ENCODE measurements around the gene WDR70.

The WDR70 gene

GRCh38 chr5:37754976-37755375 is 375.9 kb downstream of the WDR70 start:
- CTCF ChIA-PET, result no interaction called here
- POLR2A ChIA-PET, result no interaction called here
- DNase-seq (ENCODE audit: extremely low spot score), result no peak
- TF ChIP-seq SUZ12 (IDR thresholded peaks at IDR 0.05) (no peak), ZNF384 (IDR thresholded peaks at IDR 0.05) (no peak), FOXM1 (IDR thresholded peaks at IDR 0.05; ENCODE audit: borderline replicate concordance) (no peak), SP1 (IDR thresholded peaks at IDR 0.05) (no peak), L3MBTL2 (conservative IDR thresholded peaks at IDR 0.05) (no peak), ELF4 (IDR thresholded peaks at IDR 0.05) (no peak)

GRCh38 chr5:37755581-37755980 is 376.5 kb downstream of the WDR70 start:
- POLR2A ChIA-PET, result no interaction called here
- CTCF ChIA-PET, result no interaction called here
- no peak for DNase-seq (ENCODE audit: extremely low spot score)
- no peak for TF ChIP-seq LEF1 (IDR thresholded peaks at IDR 0.05; ENCODE audit: borderline replicate concordance)
- TF ChIP-seq FOXM1 (IDR thresholded peaks at IDR 0.05; ENCODE audit: borderline replicate concordance), result no peak
- no peak for TF ChIP-seq SUZ12 (IDR thresholded peaks at IDR 0.05)
- no peak for TF ChIP-seq ELF4 (IDR thresholded peaks at IDR 0.05)
- no peak for TF ChIP-seq TARDBP (IDR thresholded peaks at IDR 0.05)
- TF ChIP-seq L3MBTL2 (conservative IDR thresholded peaks at IDR 0.05), result no peak
- no peak for TF ChIP-seq HDGF (IDR thresholded peaks at IDR 0.05; ENCODE audit: borderline replicate concordance)
- no peak for TF ChIP-seq CTBP1 (IDR thresholded peaks at IDR 0.05; ENCODE audit: borderline replicate concordance)
- TF ChIP-seq FOXA1 (IDR thresholded peaks at IDR 0.05), result no peak
- no peak for TF ChIP-seq NFRKB (IDR thresholded peaks at IDR 0.05)
- TF ChIP-seq BHLHE40 (IDR thresholded peaks at IDR 0.05; ENCODE audit: borderline replicate concordance), result no peak
- no peak for TF ChIP-seq FOXK2 (IDR thresholded peaks at IDR 0.05)
- no peak for TF ChIP-seq ZNF384 (IDR thresholded peaks at IDR 0.05)
- no peak for TF ChIP-seq ARNT (IDR thresholded peaks at IDR 0.05)
- TF ChIP-seq SP1 (IDR thresholded peaks at IDR 0.05), result no peak

DNA sequence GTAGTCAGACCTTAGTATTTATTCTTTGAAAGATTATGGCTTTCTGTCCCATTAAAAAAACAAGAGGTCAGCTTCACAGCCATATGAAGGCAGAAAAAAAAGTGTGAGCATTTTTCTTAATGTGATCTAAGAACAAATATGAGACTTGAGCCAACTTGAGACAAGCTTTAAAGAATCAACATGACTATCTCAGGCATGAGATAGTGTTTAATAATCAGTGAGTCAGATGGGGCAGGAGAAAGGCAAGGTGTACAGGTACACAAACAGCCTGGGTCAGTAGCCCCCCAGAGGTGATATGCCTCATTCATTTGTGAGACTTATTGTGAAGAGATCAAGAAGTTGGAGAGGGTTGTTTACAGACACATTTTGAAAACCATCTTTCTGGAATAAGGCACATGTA is 377.1 kb downstream of the WDR70 start:
- CTCF ChIA-PET, result no interaction called here
- no peak for DNase-seq (ENCODE audit: extremely low spot score)
- POLR2A ChIA-PET, result no interaction called here
- no peak for TF ChIP-seq L3MBTL2 (conservative IDR thresholded peaks at IDR 0.05)
- no peak for TF ChIP-seq LEF1 (IDR thresholded peaks at IDR 0.05; ENCODE audit: borderline replicate concordance)
- no peak for TF ChIP-seq NFRKB (IDR thresholded peaks at IDR 0.05)
- no peak for TF ChIP-seq ZNF384 (IDR thresholded peaks at IDR 0.05)
- no peak for TF ChIP-seq HDGF (IDR thresholded peaks at IDR 0.05; ENCODE audit: borderline replicate concordance)
- TF ChIP-seq FOXA1 (IDR thresholded peaks at IDR 0.05), result no peak
- TF ChIP-seq SUZ12 (IDR thresholded peaks at IDR 0.05), result no peak
- TF ChIP-seq, protein P1, sequence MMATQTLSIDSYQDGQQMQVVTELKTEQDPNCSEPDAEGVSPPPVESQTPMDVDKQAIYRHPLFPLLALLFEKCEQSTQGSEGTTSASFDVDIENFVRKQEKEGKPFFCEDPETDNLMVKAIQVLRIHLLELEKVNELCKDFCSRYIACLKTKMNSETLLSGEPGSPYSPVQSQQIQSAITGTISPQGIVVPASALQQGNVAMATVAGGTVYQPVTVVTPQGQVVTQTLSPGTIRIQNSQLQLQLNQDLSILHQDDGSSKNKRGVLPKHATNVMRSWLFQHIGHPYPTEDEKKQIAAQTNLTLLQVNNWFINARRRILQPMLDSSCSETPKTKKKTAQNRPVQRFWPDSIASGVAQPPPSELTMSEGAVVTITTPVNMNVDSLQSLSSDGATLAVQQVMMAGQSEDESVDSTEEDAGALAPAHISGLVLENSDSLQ (IDR thresholded peaks at IDR 0.05), result no peak
- no peak for TF ChIP-seq FOXK2 (IDR thresholded peaks at IDR 0.05)
- TF ChIP-seq CTBP1 (IDR thresholded peaks at IDR 0.05; ENCODE audit: borderline replicate concordance), result no peak
- no peak for TF ChIP-seq BHLHE40 (IDR thresholded peaks at IDR 0.05; ENCODE audit: borderline replicate concordance)
- no peak for TF ChIP-seq TARDBP (IDR thresholded peaks at IDR 0.05)
- TF ChIP-seq ELF4 (IDR thresholded peaks at IDR 0.05), result no peak
- TF ChIP-seq SP1 (IDR thresholded peaks at IDR 0.05), result no peak
- no peak for TF ChIP-seq FOXM1 (IDR thresholded peaks at IDR 0.05; ENCODE audit: borderline replicate concordance)
- no peak for TF ChIP-seq ARNT (IDR thresholded peaks at IDR 0.05)

DNA sequence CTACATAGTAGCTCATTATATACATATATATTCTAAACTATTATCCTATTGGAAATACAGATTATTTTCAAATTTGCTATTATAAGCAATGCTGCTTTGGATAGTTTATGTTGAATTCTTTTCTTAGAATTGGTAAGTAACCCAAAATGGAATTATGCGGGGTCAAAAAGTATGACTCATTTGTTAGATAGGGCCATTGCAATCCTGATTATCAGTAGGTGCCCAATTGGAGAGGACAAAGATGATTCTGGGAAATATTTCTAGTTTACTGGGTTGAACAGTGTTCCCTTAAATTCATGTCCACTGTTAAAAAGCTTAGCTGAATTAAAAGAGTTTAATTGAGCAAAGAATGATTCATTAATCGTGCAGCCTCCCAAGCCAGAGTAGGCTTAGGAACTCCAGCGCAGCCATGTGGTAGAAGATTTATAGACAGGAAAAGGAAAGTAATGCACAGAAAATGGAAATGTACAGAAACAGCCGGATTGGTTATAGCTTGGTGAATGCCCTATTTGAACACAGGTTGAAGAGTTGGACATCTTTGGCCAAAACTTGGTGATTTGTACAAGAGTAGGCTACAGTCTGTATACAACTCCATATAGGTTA is 379.0 kb downstream of the WDR70 start:
- ChIA-PET POLR2A (no interaction called here), CTCF (no interaction called here)
- TF ChIP-seq HDGF (IDR thresholded peaks at IDR 0.05; ENCODE audit: borderline replicate concordance) (no peak), FOXK2 (IDR thresholded peaks at IDR 0.05) (no peak), L3MBTL2 (conservative IDR thresholded peaks at IDR 0.05) (no peak), SP1 (IDR thresholded peaks at IDR 0.05) (no peak), FOXA1 (IDR thresholded peaks at IDR 0.05) (no peak), ELF4 (IDR thresholded peaks at IDR 0.05) (no peak), FOXM1 (IDR thresholded peaks at IDR 0.05; ENCODE audit: borderline replicate concordance) (no peak), SUZ12 (IDR thresholded peaks at IDR 0.05) (no peak), NFRKB (IDR thresholded peaks at IDR 0.05) (no peak), BHLHE40 (IDR thresholded peaks at IDR 0.05; ENCODE audit: borderline replicate concordance) (no peak), TARDBP (IDR thresholded peaks at IDR 0.05) (no peak), ZNF384 (IDR thresholded peaks at IDR 0.05) (no peak), CTBP1 (IDR thresholded peaks at IDR 0.05; ENCODE audit: borderline replicate concordance) (no peak), LEF1 (IDR thresholded peaks at IDR 0.05; ENCODE audit: borderline replicate concordance) (no peak), ARNT (IDR thresholded peaks at IDR 0.05) (no peak)
- TF ChIP-seq, protein P1 (IDR thresholded peaks at IDR 0.05), result no peak
- DNase-seq (ENCODE audit: extremely low spot score), result no peak

GRCh38 chr5:37767251-37767650 is 388.1 kb downstream of the WDR70 start:
- CTCF ChIA-PET, result no interaction called here
- DNase-seq (ENCODE audit: extremely low spot score), result no peak

More at GRCh38 chr5:37767251-37767650, 388.1 kb downstream of the WDR70 start:
- TF ChIP-seq FOXM1 (IDR thresholded peaks at IDR 0.05; ENCODE audit: borderline replicate concordance) (no peak), FOXA1 (IDR thresholded peaks at IDR 0.05) (no peak), ARNT (IDR thresholded peaks at IDR 0.05) (no peak), SUZ12 (IDR thresholded peaks at IDR 0.05) (no peak), ZNF384 (IDR thresholded peaks at IDR 0.05) (no peak), NFRKB (IDR thresholded peaks at IDR 0.05) (no peak), BHLHE40 (IDR thresholded peaks at IDR 0.05; ENCODE audit: borderline replicate concordance) (no peak), LEF1 (IDR thresholded peaks at IDR 0.05; ENCODE audit: borderline replicate concordance) (no peak), CTBP1 (IDR thresholded peaks at IDR 0.05; ENCODE audit: borderline replicate concordance) (no peak), FOXK2 (IDR thresholded peaks at IDR 0.05) (no peak), HDGF (IDR thresholded peaks at IDR 0.05; ENCODE audit: borderline replicate concordance) (no peak), TARDBP (IDR thresholded peaks at IDR 0.05) (no peak)
- TF ChIP-seq, protein P1 (IDR thresholded peaks at IDR 0.05), result no peak
- POLR2A ChIA-PET, result no interaction called here

Data from HEK293T (cell line).